GM19467 (cell line): Measurements from ENCODE around the gene EID3.
"Not testable (repeated sequence)": the region's sequence is repeated elsewhere in the genome, so short reads cannot be mapped to it uniquely, and the experiment has no call there.

Experiments used
- ATAC-seq: cut with Tn5 transposase; IDR thresholded peaks from one replicate; pipeline ENCODE4 v1.9.1; 2021; ENCODE audit warnings: mild to moderate bottlenecking, moderate library complexity; ENCODE audit not compliant: unreplicated experiment

EID3 gene

DNA sequence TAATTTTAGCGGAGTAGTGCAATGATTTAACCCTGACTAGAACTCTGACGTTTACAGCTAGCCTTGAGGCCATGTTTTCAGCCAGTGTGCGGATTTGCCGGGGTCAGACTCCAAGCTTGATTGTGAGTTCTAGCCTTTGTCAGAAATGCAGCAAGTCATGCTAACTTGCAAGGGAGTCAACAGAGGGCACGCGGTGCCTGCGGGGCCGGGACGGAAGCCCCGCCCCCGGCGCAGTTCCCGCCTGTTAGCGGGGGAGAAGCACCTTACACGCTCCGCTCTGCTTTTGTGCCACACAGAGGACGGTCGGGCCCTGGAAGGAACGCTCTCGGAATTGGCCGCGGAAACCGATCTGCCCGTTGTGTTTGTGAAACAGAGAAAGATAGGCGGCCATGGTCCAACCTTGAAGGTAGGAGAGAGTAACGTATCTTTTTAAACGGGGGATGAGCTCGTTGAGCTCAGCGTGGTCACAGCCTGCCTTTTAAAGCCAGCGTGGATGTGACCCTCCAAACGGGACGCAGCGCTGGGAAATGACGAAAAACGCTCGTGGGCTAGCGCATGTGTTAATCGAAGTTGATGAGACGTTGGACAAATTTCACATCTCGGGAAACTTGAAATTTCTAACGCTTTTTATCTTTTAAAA is 14.8 kb upstream of the EID3 start:
- ATAC-seq: peak; percentile 37

DNA sequence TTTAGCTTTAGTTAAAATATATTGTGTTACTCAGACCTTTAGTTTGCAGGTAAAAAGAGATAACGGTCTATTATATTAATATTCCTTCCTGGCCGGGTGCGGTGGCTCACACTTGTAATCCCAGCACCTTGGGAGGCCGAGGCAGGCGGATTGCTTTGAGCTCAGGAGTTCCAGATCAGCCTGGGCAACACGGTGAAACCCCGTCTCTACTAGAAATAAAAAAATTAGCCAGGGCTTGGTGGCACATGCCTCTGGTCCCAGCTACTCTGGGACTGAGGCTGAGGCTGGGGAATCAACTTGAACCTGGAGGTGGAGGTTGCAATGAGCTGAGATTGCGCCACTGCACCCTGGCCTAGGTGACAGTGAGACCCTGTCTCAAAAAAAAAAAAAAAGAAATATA is 13.2 kb upstream of the EID3 start:
- ATAC-seq: no peak

DNA sequence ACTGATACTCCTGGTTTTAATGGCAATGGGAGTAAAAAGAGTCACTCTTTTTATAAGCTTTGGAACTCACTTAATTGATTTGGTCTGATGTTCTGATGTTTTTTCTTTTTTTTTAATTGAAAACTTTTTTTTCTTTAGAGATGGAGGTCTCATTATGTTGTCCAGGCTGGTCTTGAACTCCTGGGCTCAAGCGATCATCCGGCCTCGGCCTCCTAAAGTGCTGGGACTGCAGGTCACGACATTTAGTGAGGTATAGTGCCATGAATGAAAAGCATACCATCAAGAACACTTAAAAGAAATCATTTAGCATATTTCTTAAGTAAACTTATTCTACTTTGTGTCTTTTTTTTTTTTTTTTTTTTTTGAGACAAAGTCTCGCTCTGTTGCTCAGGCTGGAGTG is 12.7 kb upstream of the EID3 start:
- ATAC-seq: no peak

DNA sequence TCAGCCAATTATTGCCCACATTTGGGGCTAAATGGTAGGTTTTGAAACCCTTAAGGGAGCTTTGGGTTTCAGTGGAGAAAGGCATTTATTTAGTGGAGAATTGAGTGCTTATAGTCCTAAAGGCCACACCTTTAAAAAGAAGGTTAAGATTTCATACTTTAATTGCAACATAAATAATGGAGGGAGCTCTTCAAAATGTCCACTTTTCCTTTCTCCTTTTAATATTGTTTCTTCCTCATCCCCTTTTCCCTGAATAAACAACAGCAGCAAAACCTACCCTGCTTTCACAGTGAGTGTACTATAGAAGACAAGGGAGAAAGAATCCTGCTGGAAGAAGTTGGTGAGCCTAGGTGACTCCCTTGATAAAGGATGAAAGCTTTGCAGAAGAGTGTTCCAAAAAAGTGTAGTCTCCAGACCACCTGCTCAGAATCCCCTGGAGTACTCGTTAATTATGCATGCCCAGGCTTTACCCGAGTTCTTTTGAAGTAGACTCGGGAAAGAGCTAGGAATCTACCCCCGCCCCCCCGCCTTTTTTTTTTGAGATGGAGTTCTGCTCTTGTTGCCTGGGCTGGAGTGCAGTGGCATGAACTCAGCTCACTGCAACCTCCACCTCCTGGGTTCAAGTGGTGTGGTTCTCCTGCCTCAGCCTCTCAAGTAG is 11.5 kb upstream of the EID3 start:
- no peak for ATAC-seq

DNA sequence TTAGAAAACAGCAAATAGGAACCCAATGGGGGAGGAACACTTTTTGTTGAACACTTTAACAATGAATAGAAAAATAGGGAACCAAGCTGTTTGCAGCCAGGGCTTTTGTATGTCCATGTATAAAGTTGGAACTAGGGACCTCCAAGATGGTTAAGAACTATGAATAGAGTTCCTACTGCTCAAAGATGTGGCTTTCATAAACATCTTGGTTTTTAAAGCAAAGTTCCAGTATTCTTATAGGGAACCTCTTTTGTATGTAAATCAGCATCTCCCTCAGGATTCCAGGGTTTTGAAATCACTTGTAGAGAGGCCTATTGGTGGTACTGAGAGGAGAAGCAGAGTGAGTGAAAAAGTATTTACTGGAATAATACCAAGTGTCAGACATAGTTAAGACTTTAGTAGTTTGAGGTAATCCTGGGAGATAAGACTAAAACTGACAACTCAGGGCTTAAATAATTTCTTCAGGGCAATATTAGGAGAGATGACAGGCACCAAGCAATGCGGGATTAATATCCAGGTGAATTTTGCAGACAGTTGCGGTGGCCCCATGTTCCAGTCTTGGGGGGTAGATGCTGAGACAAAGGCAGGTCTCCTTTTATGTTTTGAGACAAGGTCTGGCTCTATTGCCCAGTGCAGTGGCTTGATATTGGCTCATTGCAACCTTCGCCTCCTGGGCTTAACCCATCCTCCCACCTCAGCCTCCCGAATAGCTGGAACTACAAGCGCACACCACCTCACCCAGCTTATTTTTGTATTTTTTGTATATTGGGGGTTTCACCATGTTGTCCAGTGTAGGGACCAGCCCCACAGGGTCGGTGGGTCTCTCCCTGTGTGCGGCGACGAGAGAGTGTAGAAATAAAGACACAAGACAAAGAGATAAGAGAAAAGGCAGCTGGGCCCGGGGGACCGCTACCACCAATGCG is 10.4 kb upstream of the EID3 start:
- ATAC-seq: no peak

DNA sequence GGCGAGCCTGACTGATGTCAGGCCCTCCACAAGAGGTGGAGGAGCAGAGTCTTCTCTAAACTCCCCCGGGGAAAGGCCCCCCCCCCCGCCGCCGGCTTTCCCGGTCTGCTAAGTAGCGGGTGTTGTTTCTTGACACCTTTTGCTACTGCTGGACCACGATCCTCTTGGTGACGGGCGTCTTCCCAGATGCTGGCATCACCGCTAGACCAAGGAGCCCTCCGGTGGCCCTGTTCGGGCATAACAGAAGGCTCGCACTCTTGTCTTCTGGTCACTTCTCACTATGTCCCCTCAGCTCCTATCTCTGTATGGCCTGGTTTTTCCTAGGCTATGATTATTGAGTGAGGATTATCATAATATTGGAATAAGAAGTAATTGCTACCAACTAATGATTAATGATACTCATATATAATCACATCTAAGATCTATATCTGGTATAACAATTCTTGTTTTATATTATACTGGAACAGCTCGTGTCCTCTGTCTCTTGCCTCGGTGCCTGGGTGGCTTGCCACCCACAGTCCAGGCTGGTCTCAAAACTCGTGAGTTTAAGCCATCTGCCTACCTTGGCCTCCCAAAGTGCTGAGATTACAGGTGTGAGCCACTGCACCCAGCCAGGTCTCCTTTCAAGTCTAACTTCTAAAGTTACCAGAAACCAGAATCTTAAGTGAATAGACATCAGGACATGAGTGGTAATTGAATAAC is 9.2 kb upstream of the EID3 start:
- ATAC-seq: not testable (repeated sequence)

DNA sequence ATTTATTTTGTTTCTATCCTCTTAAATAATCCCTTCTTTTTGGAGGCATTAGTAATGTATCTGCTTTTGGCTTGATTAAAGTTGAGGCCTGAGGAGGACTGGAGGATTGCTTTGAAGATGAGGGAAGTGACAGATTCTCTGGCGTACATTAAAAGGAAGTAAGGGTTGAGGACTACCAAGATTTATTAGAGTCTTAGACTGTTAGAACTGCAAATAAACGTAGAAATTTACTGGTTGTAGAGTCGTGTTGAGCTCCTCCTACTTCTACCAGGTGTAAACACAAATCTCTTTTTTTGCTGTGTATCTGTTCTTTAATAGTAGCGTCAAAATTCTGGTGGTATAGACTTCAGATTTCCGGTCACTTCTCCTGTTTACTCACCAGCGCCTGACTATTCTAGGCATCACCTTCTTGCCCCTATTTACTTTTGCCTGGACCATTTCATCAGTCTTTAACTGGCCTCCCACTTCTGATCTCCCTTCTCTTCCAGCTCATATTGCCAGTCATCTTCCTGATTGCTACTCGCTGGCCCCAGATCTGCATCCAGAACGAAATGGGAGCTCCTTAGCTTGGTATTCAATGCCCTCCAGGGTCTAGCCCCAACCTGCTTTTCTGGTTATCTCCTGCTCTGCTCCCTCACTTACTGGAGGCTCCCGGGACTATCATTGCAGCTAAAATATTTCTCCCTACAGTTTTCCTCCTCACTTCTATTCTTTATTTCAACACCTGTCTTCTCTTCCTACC is 8.4 kb upstream of the EID3 start:
- ATAC-seq: no peak

DNA sequence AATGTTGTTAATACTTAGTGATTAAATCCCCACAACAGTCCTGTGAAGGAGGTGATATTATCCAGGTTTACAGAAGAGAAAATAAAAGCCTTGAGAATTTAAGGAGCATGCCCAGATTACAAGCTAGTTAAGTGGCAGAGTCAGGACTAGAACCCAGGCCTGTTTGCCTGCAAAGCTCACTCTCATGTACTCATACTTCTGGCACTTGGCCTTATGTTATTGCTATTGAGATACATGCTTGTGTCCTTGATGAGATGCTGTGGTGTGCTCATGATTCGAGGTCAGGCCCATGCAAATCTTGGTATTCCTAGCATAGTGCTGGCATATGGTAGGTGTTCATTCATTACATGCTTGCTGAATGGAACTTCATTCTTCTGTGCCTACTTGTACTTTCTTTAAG is 7.6 kb upstream of the EID3 start:
- no peak for ATAC-seq

DNA sequence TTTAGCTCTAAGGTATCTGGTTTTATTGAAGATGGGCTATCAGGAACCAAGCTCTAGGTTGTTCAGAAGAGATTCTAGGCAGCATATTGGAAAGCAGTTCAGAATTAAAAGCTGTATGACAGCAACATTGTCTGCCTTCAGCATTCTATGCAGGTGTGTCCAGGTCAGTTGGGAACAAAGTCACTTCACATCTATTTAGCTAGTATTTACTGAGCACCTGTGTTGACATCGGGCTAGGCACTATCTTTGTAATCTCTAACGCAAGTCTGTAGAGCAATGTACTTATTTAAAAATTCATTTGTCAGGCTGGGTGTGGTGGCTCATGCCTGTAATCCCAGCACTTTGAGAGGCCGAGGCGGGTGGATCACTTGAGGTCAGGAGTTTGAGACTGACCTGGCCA is 6.8 kb upstream of the EID3 start:
- ATAC-seq: no peak

DNA sequence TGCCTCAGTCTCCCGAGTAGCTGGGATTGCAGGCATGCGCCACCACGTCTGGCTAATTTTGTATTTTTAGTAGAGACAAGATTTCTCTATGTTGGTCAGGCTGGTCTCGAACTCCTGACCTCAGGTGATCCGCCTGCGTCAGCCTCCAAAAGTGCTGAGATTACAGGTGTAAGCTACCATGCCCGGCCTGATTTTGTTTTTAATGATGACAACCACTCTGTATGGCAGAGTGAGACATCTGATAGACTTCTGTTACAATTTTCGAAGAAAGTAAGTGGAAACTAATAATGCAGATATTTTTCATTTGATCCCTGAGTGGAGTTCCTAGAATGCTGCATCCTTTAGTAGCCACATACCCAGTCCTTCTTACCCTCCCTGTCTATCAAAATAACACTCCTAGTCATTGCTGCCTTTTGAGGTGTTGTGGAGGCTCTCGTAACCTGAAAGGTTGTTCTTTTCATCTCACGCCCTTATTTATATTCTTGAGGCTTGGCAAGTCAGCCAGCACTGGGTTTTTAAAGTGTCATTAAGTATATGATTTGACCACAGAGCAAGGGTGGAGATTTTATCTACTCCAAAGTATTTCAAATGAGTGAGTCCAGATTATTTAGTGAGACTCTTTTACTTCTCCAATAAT is 5.9 kb upstream of the EID3 start:
- ATAC-seq: no peak

DNA sequence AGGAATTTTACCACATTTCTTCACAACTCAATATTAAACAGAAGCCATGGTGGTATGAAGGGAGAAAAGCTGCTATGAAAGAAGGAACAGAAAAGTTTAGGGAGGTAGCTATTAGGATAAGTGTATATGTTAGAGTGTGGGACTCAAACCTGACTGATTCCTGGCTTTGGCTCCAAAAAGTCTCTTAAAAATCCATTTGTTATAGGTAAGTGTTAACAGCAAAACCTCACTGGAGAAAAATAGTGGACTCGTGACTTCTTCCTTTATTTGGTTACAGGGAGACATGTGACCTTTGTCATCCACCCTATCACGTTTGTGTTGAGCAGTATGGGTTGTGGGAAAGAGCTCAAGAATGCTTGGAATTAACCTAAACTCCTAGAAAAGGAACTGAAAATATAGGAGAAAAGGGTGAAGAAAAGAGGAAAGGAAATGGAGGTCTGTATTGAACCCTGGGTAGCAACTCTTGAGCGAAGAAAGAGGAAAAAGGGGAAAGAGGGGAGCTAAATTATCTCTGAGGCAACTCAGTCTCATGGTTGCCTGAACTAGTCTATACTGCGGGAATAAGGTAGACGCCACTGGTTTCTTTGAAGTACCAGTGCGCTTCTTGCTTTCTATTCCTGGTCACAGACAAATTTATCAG is 3.6 kb upstream of the EID3 start:
- ATAC-seq: no peak

DNA sequence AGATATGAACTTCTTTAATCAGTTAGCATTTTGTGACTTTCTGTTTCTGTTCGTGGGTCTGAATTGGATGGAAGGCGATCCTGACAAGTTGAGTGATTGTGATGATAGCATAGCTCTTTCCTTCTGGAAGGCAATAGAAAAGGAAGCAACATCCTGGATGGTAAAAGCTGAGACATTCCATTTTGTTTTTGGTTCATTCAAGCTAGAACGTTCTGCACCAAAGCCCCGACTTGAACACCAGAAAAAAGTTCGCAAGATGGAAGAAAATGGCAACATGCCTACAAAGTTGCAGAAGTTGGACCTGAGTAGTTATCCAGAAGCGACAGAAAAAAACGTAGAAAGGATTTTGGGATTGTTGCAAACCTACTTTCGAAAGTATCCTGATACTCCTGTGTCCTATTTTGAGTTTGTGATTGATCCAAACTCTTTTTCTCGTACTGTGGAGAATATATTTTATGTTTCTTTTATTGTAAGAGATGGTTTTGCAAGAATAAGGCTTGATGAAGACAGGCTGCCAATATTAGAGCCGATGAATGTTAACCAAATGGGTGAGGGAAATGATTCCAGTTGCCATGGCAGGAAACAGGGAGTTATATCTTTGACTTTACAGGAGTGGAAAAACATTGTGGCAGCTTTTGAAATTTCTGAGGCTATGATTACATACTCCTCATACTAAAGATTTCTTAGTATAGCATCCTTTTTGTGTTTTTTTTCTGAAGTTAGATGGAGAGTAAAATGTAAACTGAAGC is 896 bp downstream of the EID3 start:
- no peak for ATAC-seq

DNA sequence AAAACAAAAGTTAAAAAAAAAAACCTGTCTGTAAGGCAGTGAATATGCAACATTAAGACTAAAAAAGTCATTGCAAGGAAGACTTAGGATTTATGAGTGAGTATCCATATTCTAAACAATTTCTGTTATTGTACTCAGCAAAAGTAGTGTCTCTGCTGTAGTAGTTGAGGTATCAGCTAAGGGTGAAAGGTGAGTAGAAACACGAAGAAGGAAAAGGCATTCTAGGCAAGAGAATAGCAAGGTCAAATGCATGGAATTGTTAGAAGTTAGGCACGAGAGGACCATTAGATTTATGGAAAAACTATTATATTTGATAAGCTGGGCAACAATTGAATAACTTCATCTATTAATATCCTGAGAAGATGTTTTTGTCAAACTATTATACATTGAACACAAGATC is 1.8 kb downstream of the EID3 start:
- ATAC-seq: no peak

DNA sequence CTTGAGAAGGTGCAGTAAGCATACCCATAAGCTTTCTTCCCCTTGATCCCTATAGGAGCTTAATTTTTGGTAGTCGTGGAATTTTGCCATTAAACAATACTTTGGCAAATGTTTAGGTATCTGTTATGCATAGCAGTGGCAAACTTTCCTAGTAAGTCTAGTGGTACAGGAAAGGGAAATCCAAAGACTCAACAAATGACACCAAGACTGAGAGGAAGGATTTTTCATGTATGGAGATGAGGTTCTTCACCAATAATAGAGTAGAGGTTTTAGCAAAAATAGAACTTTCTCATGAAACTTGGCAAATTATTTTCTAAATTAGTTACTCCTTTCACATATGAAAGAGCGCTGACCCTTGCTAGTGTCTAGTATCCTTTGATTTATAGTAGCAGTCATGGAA is 2.8 kb downstream of the EID3 start:
- ATAC-seq: no peak

DNA sequence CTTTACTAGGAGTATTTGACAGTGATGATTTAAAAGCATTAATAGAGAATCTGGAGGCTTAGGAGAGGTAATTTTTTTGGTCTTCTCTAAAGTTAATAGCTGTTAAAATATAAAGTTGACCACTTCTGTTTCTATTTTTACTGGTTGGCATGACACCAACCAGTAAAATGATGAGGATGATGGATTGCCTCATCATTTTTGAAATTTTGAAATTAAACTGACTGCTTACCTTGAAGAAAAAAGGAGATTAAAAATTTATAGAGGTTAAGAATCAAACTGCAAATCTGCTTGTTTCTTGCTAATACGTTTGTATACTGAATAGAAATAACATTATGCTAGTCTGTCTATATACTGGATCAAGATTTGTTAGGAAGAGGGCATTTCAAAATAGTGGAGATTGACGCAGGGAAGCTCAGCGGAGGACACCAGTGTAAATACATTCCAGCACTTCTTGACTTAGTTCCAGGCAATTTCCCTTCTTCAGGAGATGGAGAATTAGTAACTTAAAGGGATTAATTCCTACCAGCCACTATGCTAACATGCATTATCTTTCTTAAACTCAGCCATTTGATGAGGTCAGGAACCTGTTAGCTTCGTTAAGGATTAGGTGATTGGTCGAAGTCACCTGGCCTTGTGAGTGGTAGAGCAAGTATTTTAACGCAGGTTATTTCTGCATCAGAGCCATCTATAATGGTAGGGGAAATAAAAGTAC is 3.6 kb downstream of the EID3 start:
- no peak for ATAC-seq

DNA sequence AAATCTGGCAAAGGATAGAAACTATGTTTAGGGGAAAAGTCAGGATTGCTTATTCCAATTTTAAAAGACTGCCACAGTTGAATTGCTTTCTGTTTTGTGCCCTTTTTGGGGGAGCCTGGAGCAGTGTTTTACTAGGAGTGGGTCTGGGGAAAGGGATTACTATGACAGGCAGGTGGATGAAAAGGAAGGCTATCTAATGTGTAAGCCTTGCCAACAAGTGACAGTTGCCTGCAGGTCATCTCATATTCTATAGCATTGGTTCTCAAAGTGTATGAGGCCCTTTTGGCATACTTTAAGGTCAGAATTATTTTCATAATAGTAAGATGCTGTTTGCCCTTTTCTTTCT is 4.1 kb downstream of the EID3 start:
- no peak for ATAC-seq

DNA sequence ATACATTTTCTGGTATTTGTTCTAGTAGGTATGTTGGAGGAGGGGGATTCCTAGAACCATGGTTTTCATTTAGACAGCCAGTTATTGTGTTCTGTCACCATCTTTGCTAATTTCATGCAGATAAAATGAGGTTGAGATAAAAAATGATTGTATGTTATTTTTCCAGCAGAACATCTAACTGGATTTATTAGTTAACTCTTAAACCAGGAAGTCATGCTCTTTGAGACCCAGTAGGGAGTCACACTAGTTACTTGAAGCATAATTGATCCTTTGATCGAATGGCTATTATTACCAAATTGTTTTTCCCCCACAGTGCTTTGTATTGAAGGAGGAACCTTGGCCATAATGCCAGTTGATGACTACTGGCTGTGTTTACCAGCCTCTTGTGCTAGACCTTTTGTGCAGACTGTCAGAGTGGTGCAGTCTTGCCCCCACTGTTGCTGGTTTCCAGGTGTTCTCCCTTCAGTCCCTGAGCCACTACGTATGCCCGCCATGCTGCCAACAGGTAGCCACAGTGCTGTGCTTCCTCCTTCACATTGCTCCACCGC is 6.0 kb downstream of the EID3 start:
- no peak for ATAC-seq
